ENCODE results near the gene PYCARD.
"Not testable (repeated sequence)": the region's sequence is repeated elsewhere in the genome, so short reads cannot be mapped to it uniquely, and the experiment has no call there.

PYCARD gene

DNA sequence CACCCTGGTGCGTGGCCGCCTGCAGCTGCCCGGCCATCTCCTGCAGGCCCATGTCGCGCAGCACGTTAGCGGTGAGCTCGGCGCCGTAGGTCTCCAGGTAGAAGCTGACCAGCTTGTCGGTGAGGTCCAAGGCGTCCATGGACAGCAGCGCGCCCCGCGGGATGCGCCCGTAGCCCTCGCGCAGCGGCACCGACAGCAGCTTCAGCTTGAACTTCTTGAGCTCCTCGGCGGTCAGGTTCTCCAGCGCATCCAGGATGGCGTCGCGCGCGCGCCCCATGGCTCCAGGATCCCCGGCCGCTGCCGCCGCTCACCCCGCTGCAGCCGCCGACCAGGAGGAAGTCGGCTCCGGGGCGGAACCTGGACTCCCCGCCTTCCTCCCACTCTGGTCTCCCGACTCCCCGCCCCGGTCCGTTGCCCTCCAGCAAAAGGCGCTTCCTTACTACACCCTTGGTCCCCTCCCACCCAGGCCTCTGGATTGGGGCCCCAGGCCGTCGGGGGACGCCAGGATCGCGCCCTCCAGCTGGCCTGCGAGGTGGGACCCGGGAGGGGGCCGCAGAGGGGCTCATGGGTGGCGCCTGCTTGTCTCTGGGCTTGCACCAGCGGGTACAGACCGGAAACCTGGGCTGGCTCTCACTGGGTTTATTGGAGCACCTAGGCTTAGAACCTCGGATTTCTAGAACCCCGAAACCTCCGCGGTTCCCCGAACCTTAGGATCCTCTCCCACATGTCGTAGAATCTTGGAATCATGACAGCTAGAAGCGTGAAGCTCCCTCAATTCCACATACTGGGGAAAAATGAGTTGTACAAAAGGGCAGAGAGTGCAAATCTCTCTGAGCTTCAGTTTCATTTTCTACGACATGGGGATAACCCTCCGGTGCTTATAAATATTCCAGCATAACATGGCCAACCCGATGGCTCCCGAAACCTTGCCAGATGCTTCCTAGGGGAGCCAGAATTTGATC lies at the start of gene PYCARD:
TSS of gene PYCARD (minus strand) at position 347 of the 962 bp plus-strand sequence. CDS start at position 277, 70 bp downstream.
- peak; percentile 69 to 72 for DNase-seq

DNA sequence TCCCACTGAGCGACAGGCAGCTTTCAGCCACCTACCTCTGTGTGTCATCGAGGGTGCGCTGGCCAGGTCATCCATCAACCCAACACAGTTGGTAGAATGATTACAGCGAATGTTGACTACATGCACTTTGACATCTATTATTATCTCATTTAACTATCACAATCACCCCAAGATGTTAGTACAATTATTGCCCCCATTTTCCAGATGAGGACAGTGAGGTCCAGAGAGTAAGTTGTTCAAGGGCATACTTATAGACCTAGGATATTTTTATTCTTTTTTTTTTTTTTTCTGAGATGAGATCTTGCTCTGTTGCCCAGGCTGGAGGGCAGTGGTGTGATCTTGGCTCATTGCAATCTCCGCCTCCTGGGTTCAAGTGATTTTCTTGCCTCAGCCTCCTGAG lies 48.9 kb upstream of the PYCARD start:
- DNase-seq = no peak

DNA sequence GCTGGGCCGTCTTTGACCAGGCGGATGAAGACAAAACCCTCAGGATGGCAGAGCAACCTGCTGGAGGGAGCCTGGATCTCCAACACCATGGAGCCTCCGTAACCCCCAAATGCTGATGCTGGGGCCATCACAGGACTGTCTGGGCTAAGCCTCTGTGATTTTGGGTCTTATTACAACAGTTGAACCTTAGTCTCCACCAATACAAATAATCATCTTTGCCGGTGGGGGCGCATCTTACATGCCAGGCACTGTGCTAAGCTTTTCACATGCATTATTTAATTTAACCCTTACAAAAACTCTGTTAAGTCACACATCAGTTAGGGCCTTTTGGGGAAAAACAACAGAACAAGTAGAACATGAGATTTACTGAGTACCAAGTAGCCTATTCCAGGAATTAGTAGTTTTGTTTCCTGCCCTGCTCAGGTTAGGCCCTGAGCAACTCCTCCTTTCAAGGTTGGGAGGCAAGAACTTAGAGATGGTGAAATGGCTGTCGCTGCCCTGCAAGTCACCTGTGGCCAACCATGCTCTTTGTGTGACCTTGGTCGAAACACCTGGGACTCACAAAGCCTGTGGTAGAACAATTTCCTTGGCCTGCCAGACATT lies 48.3 kb upstream of the PYCARD start:
- no peak for DNase-seq

DNA sequence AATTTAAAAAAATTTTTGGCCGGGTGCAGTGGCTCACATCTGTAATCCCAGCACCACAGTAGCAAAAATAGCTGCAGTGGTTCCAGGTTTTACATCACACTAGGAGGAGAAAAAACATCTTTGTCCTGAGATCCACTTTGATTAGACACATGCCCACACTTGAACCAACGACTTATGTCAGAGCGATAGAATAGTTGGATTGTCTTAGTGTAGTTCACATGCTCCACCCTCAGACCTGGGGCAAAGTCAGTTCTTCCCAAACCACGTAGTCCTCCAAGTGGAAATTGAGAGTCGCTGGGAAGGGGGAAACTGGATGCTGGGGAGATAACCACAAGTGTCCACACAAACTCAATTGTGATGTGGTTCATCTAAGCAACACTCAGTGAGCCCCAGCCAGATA lies 45.8 kb upstream of the PYCARD start:
- no peak for DNase-seq

DNA sequence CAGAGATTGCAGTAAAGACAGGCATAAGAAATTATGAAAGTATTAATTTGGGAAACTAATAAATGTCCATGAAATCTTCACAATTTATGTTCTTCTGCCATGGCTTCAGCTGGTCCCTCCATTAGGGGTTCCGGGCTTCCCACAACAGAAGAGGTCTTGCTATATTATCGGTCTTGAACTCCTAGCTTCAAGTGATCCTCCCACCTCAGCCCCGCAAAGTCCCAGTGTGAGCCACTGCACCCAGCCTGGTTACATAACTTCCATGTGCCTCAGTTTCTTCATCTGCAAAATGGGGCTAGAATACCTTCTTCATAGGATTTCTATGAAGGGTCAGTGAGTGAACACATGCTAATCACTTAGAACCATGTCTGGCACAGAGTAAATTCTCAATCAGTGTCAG lies 43.7 kb upstream of the PYCARD start:
- no peak for DNase-seq

DNA sequence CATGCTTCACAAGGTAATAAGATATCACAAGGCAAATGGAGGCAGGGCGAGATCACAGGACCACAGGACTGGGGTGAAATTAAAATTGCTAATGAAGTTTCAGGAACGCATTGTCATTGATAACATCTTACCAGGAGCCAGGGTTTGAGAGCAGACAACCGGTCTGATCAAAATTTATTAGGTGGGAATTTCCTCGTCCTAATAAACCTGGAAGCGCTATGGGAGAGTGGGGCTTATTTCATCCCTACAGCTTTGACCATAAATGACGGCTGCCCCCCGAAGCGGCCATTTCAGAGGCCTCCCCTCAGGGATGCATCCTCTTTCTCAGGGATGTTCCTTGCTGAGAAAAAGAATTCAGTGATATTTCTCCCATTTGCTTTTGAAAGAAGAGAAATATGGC lies 43.0 kb upstream of the PYCARD start:
- not testable (repeated sequence) for DNase-seq

DNA sequence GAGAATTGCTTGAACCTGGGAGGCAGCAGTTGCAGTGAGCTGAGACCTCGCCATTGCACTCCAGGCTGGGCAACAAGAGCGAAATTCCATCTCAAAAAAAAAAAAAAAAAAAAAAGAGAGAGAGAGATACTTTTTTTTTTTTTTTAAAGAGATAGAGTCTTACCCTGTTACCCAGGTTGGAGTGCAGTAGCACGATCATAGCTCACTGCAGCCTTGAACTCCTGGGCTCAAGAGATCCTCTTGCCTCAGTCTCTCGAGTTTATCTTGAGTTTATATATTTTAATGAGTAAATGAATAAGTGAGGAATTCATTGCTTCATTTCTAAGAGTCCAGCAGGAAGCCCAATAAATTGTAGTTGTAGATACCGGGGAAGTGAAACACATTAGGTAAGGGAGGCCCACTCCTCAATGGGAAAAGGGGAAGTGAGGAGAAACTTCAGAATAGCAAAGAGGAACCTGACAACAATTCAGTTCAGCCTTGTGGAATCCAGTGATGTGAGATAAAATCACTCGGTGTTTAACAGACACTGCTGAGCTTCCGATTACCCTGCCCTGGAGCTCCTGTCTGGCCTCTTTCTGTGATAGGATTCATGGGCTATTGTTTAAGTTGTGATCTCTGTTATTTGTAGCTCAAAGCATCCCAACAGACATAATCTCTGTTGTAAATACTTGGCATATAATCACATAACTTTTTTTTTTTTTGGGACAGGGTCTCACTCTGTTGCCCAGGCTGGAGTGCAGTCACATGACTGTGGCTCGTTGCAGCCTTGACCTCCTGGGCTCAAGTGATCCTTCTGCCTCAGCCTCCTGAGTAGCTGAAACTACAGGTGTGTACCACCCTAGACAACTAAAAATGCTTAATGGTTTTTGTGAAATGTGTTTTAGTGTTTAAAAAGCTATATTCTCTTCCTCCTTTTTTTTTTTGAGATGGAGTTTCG lies 41.4 kb upstream of the PYCARD start:
- DNase-seq = peak; percentile 73 to 84

DNA sequence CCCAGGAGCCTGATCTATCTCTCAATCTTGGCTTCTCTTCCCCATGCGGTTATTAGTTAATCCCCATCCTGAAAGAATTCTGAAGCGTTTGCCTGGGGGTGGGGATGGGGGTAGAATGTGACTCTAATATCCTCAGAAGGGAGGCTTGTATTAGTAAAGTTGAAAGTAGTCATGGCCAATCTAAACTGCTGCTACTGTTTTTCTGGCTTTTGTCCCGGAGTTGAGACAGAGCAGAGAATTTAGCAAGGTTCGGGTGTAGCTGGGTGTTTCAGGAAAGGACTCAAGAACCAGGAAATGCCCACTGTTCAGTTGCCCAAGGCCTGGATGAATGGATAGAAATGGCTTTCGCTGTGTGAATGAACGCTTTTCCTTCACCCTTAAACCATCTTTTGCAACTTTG lies 39.6 kb upstream of the PYCARD start:
- DNase-seq = peak; percentile 63 to 68

DNA sequence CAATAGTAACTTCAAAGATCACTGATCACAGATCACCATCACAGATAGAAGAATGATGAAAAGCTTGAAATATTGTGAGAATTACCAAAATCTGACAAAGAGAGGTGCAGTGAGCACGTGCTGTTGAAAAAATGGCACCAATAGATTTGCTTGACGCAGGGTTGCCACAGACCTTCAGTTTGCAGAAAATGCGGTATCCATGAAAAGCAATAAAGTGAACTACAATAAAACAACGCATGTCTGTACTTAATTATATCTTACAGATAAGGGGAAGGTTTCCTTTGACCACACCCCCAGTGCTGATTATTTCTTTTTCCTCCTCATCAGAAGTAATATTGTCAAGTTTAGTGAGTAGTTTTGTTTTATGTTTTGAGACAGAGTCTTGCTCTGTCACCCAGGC lies 35.5 kb upstream of the PYCARD start:
- no peak for DNase-seq

DNA sequence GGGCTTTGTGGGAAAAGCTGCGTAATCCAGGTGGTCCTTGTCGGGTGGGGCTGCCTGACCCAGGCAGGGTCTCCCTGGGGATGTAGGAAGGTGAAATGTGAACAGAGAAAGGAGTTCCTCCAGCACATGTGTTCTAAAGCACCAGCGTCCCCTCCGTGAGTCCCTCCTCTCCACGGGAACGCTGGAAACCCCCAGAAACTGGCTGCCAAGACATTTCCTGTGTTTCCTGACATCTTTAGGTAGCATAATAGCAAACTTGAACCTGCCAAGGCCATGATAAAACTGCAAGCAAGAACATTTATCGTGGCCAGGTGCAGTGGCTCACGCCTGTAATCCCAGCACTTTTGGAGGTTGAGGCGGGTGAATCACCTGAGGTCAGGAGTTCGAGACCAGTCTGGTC lies 26.9 kb upstream of the PYCARD start:
- no peak for DNase-seq

DNA sequence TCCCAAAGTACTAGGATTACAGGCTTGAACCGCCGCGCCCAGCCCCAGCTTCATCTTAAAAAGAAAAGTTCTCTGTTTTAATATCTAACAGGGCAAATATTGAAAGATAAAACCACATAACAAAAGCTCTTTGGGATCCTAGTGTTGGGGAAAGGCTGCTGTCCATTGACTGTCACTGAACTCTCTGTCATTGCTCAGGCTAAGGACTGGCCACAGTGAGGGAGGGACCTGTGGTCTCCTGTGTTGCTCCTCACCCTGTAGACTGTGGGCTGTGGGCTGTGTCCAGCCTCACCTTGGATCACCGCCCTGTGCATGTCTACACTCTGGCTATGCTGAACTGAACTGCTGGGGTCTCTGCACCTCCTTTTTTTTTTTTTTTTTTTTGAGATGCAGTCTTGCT lies 25.6 kb upstream of the PYCARD start:
- no peak for DNase-seq

DNA sequence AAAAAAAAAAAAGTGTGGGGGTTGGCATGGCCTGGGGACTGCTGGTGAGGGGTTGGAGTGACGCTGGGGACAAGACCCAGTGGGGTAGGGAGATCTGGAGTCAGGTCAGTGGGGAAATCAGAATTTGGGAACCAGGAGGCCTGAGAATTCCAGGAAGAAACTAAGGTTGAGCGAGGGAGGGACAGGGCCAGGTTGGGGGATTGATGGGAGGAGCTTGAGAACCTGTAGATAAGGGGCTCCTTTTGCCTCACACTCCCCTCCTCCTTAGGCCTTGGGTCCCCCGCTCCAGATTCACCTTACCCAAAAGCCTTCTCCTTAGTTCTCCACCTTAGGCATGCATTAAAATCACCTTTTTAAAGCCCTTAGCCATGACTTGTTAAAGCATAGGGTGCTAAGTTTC lies 22.6 kb upstream of the PYCARD start:
- DNase-seq = no peak

DNA sequence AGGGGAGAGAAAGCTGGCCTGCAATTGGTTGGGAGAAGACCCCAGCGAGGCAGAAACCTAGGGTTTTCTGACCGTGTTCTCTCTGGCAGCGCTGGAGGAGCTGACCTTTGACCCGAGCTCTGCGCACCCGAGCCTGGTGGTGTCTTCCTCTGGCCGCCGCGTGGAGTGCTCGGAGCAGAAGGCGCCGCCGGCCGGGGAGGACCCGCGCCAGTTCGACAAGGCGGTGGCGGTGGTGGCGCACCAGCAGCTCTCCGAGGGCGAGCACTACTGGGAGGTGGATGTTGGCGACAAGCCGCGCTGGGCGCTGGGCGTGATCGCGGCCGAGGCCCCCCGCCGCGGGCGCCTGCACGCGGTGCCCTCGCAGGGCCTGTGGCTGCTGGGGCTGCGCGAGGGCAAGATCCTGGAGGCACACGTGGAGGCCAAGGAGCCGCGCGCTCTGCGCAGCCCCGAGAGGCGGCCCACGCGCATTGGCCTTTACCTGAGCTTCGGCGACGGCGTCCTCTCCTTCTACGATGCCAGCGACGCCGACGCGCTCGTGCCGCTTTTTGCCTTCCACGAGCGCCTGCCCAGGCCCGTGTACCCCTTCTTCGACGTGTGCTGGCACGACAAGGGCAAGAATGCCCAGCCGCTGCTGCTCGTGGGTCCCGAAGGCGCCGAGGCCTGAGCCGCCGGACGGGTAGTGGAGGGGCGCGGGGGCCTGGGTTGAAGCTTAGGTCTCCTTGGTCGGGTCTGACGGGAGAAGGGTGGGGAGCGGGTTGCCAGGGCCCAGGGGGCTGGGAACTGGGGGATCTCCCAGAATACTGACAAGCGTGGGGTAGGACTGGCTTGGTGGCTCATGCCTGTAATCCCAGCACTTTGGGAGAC lies 21.8 kb upstream of the PYCARD start:
- no peak for DNase-seq

DNA sequence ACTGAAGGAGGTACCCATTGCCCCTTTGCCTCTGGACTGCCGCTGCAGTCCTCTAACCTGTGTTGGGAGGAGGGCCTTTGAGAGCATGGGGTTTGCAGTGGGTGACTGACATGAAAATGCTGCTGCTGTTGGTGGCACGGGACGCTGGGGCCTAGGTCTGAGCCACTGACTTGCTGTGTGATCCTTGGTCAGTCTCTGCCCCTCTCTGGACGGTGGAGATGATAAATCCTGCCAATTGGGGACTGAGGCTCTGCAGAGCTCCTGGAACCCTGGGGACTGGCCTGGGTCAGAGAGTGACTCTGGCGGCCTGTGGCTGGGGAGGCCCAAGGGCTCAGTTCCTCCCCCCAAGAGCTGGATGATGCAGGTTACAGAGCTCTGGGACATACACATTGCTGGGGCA lies 20.5 kb upstream of the PYCARD start:
- no peak for DNase-seq

DNA sequence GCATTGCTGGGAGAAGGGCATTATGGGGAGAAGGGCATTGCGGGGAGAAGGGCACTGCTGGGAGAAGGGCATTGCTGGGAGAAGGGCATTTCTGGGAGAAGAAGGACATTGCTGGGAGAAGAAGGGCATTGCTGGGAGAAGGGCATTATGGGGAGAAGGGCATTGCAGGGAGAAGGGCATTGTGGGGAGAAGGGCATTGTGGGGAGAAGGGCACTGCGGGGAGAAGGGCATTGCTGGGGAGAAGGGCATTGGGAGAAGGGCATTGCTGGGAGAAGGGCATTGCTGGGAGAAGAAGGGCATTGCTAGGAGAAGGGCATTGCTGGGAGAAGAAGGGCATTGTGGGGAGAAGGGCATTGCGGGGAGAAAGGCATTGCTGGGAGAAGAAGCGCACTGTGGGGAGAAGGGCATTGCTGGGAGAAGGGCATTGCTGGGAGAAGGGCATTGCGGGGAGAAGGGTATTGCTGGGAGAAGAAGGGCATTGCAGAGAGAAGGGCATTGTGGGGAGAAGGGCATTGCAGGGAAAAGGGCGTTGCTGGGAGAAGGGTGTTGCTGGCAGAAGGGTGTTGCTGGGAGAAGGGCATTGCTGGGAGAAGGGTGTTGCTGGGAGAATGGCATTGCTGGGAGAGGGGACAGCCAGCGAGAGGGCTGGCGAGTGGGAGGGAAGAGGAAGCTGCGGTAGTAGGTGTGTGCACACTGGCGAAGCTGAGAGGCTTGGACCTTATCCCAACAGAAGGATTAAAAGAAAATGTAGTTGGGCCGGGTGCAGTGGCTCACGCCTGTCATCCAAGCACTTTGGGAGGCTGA lies 19.0 kb upstream of the PYCARD start:
- no peak for DNase-seq

DNA sequence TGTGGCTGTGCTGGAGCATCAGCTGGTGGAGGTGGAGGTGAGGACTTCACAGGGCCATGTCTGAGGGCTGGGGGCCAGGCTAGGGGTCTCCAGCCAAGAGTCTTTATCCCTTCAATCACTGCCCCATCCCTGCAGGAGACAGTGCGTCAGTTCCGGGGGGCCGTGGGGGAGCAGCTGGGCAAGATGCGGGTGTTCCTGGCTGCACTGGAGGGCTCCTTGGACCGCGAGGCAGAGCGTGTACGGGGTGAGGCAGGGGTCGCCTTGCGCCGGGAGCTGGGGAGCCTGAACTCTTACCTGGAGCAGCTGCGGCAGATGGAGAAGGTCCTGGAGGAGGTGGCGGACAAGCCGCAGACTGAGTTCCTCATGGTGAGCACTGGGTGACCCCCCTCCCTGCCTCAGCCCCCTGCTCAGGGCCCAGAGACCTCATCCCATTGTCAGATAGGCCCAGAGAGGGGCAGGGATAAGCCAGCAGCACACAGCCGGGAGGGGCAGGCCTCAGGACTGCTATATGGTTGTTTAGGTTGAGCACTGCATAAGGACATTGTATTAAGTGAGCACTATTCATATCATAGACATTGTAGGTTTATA lies 16.7 kb upstream of the PYCARD start:
- DNase-seq = no peak

DNA sequence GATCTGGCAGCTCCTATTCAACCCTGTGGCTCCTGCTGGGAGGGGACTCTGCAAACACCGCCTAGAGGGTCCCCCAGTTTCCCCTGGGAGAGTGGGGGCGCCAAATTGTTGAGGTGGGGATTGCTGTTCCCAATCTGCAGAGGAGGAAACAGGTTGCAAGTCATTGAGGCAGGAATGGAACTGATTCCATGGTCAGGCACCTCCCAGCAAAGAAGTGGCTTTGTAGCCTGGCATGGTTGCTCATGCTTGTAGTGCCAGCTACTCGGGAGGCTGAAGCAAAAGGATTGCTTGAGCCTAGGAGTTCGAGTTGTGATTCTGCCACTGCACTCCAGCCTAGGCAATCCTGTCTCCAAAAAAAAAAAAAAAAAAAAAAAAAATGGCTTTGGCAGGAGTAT lies 14.6 kb upstream of the PYCARD start:
- no peak for DNase-seq

DNA sequence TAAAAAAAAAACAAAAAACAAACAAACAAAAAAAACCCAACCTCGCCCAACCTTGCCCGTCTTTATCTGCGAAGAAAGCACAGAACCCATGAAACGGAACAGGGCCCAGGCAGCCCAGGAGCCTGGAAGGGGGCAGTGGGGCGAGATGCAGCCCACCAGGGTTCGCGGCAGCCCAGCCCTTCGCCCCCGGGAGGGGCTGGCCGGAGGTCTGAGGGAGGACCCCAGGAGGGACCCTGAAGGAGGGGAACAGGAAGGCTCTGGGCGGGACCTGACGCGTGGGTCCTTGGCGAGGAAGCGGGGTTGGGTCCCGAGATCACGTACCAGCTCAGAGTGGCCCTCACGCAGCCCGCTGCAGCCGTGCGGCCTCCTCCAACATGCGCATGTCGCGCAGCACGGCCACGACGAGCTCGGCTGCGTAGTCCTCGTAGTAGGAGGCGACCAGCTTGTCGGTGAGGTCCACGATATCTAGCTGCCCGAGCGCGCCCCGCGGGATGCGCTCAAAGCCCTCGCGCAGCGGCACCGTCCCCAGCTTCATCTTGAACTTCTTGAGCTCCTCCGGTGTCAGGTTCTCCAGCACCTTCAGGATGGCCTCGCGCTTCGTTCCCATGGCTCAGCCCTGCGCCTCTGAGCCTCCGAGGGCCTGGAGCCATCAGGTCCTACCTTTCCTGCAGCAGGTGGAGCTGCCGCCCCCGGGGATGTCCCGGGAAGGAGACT lies 14.0 kb upstream of the PYCARD start, which contains the start of gene PYDC1:
TSS of gene PYDC1 (minus strand) at position 714 of the 714 bp plus-strand sequence. CDS start at position 607, 107 bp downstream.
- no peak for DNase-seq

DNA sequence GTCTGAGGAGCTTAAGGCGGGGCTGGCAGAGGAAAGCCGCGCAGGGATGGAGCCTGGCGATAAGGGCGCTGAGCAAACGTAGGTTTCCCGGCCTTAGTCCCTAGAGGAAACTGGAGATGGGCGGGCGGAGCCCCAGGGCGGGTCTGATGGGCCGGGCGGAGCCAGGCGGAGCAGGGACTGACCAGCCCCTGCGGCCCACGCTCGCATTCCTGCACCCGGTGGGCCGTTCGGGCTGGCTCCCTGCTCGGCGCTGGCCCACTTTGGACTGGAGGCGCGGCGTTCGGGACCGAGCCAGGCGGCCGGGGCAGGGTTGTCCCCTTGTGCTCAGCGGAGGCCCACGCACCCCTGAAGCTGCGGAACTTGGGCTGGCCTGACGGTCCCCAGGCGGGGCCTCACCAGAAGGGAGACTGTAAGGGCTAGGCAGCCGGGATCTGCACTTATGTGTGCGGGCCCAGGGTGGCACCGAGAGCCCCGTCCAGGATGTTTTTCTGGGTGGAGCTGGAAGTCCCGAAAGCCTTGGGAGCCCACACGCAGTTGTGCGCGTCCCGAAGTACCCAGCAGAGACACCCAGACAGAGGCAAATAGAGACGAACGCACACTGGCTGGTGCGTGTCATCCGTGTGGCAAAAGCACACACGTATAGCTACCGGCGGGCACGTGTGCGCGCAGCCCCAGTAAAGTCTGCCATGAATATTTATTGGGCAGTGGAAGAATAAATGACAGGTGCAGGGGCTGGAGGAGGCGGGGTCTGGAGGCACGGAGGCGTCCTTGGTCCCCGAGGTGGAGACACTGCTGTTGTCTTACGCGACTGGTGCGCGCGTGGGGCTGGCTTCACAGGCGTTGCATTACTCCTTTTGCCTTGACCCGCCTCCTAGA lies 13.0 kb upstream of the PYCARD start:
- peak; percentile 65 to 66 for DNase-seq
